ENCODE results near the gene ZNF579.

GRCh38 chr19:55613930-55614710 is 33.5 kb upstream of the ZNF579 start:
- TF ChIP-seq CTCF (IDR thresholded peaks at IDR 0.05; ENCODE audit: low read length) (no peak), EZH2phosphoT487 (IDR thresholded peaks at IDR 0.05; ENCODE audit: low read length) (no peak), EZH2 (optimal IDR thresholded peaks at IDR 0.05; ENCODE audit: low read depth, low read length) (no peak)

Measured in MM.1S (cell line).